Neural cell (in vitro differentiated cells): ENCODE results near the gene CIZ1. TPM values are rescaled to one million over a fixed set of nuclear protein-coding genes. Genes with fewer than 3 reads are reported as not detected.

Experiments
- H2AFZ ChIP-seq: fragments of 200-600, 300-800 bp; sonication (generic), shearing (Covaris generic); 2 replicates; pipeline ENCODE4 v1.6.0; 2014; ENCODE audit warnings: low read depth, mild to moderate bottlenecking, antibody characterized with exemption, low read length, moderate library complexity
- H3F3A ChIP-seq: fragments of 200-600 bp; shearing (Covaris generic); 2 replicates; pipeline ENCODE4 v1.6.1; 2016; ENCODE audit warnings: mild to moderate bottlenecking, moderate library complexity, mixed read lengths, antibody characterized with exemption, low read length; ENCODE audit not compliant: insufficient read depth, poor library complexity, severe bottlenecking
- H3K27ac ChIP-seq: fragments of 200-600, 300-800 bp; sonication (generic), shearing (Covaris generic); 2 replicates; pipeline ENCODE4 v1.5.1; 2014; ENCODE audit warnings: mild to moderate bottlenecking, low read length, moderate library complexity
- H3K27me3 ChIP-seq: fragments of 300-800, 200-600 bp; sonication (generic), shearing (Covaris generic); 2 replicates; pipeline ENCODE4 v1.6.0; 2014; ENCODE audit warnings: mild to moderate bottlenecking, low read depth, low read length, moderate library complexity; ENCODE audit not compliant: insufficient read depth
- H3K36me3 ChIP-seq: fragments of 300-800, 200-600 bp; sonication (generic), shearing (Covaris generic); 2 replicates; pipeline ENCODE4 v1.5.1; 2014; ENCODE audit warnings: mild to moderate bottlenecking, antibody characterized with exemption, low read length, moderate library complexity; ENCODE audit not compliant: insufficient read depth
- H3K4me2 ChIP-seq: fragments of 300-800, 200-600 bp; sonication (generic), shearing (Covaris generic); 2 replicates; pipeline ENCODE4 v1.6.0; 2014; ENCODE audit warnings: mild to moderate bottlenecking, low read length
- H3K4me3 ChIP-seq: fragments of 300-800, 200-600 bp; sonication (generic), shearing (Covaris generic); 2 replicates; pipeline ENCODE4 v1.5.1; 2014; ENCODE audit warnings: mild to moderate bottlenecking, low read length, moderate library complexity
- H3K79me2 ChIP-seq: fragments of 200-600 bp; shearing (Covaris generic); replicated peaks from 2 replicates; pipeline ENCODE4 v1.6.0; 2014; ENCODE audit warnings: mild to moderate bottlenecking, low read length, moderate library complexity; ENCODE audit not compliant: insufficient read depth
- H3K9ac ChIP-seq: fragments of 300-800, 200-600 bp; sonication (generic), shearing (Covaris generic); 2 replicates; pipeline ENCODE4 v1.6.1; 2016; ENCODE audit warnings: mild to moderate bottlenecking, low read length, mixed read lengths
- H3K9me2 ChIP-seq: fragments of 200-600 bp; shearing (Covaris generic); 2 replicates; pipeline ENCODE4 v1.6.1; 2016; ENCODE audit warnings: mild to moderate bottlenecking, low read length, mixed read lengths; ENCODE audit not compliant: insufficient read depth
- H3K9me3 ChIP-seq: fragments of 200-600, 300-800 bp; sonication (generic), shearing (Covaris generic); 2 replicates; pipeline ENCODE4 v1.6.1; 2016; ENCODE audit warnings: mild to moderate bottlenecking, mixed run types, low read length, moderate library complexity, mixed read lengths
- H4K20me1 ChIP-seq: fragments of 200-600 bp; shearing (Covaris generic); 2 replicates; pipeline ENCODE4 v1.6.1; 2016; ENCODE audit warnings: mild to moderate bottlenecking, mixed run types; ENCODE audit not compliant: insufficient read depth
- EP300 ChIP-seq: fragments of 450-650 bp; conservative IDR thresholded peaks from 2 replicates; pipeline ENCODE4 v1.6.1; 2014; ENCODE audit warnings: antibody characterized with exemption, mild to moderate bottlenecking, moderate library complexity; ENCODE audit not compliant: poor library complexity, severe bottlenecking
- EZH2 ChIP-seq: fragments of 200-600, 300-800 bp; shearing (Covaris generic), sonication (generic); IDR thresholded peaks from 2 replicates; pipeline ENCODE4 v1.6.1; 2014; ENCODE audit warnings: antibody characterized with exemption, low read length, borderline replicate concordance, mild to moderate bottlenecking; ENCODE audit not compliant: insufficient read depth, poor library complexity, severe bottlenecking
- MXI1 ChIP-seq: fragments of 450-650 bp; conservative IDR thresholded peaks from 2 replicates; pipeline ENCODE4 v1.6.1; 2014; ENCODE audit warnings: antibody characterized with exemption, mild to moderate bottlenecking; ENCODE audit not compliant: poor library complexity, severe bottlenecking
- POLR2AphosphoS5 ChIP-seq: IDR thresholded peaks from 2 replicates; pipeline ENCODE4 v1.6.1; 2012
- RAD21 ChIP-seq: fragments of 450-650 bp; conservative IDR thresholded peaks from 2 replicates; pipeline ENCODE4 v1.6.1; 2014; ENCODE audit warnings: antibody characterized with exemption, mild to moderate bottlenecking, moderate library complexity
- REST ChIP-seq: IDR thresholded peaks from 2 replicates; pipeline ENCODE4 v1.6.1; 2012; ENCODE audit warnings: borderline replicate concordance
- SMC3 ChIP-seq: fragments of 450-650 bp; conservative IDR thresholded peaks from 2 replicates; pipeline ENCODE4 v1.6.1; 2014; ENCODE audit warnings: antibody characterized with exemption, mild to moderate bottlenecking, moderate library complexity; ENCODE audit not compliant: poor library complexity
- TAF1 ChIP-seq: IDR thresholded peaks from 2 replicates; pipeline ENCODE4 v1.6.1; 2012; ENCODE audit warnings: low read depth
- polyA plus RNA-seq: library from polyadenylated mRNA; depleted of rRNA; stranded (reverse); fragments of >200 nt; gene quantifications from 2 replicates; pipeline ENCODE4 v1.2.3, GENCODE V29; 2014
- TF ChIP-seq, protein P1 (sequence below): fragments of 450-650 bp; IDR thresholded peaks from 2 replicates; pipeline ENCODE4 v1.5.1; 2014; ENCODE audit warnings: antibody characterized with exemption, mild to moderate bottlenecking, moderate library complexity; ENCODE audit not compliant: poor library complexity, severe bottlenecking

CIZ1 gene
- polyA plus RNA-seq, 1 donor from 2014 or later = 25.6 TPM

GRCh38 chr9:128118472-128118857, 72.9 kb downstream of the CIZ1 start:
- no peaks in the 10 kb centered on the region for H3K27me3 ChIP-seq
- no peak overlapping the region for H3K27ac ChIP-seq
- H3K36me3 ChIP-seq = no peaks in the 10 kb centered on the region

GRCh38 chr9:128117613-128118471, 73.5 kb downstream of the CIZ1 start:
- Histone ChIP-seq H4K20me1 (no peaks in the 10 kb centered on the region), H3K27me3 (no peaks in the 10 kb centered on the region), H2AFZ (no peak overlapping the region), H3K9ac (peak overlapping the region; percentile 6), H3K4me2 (no peak overlapping the region), H3K79me2 (no peaks in the 10 kb centered on the region), H3K9me3 (no peaks in the 10 kb centered on the region), H3F3A (no peaks in the 10 kb centered on the region), H3K9me2 (no peaks in the 10 kb centered on the region), H3K27ac (no peak overlapping the region), H3K36me3 (no peaks in the 10 kb centered on the region), H3K4me3 (no peak overlapping the region)
- TF ChIP-seq, protein P1, sequence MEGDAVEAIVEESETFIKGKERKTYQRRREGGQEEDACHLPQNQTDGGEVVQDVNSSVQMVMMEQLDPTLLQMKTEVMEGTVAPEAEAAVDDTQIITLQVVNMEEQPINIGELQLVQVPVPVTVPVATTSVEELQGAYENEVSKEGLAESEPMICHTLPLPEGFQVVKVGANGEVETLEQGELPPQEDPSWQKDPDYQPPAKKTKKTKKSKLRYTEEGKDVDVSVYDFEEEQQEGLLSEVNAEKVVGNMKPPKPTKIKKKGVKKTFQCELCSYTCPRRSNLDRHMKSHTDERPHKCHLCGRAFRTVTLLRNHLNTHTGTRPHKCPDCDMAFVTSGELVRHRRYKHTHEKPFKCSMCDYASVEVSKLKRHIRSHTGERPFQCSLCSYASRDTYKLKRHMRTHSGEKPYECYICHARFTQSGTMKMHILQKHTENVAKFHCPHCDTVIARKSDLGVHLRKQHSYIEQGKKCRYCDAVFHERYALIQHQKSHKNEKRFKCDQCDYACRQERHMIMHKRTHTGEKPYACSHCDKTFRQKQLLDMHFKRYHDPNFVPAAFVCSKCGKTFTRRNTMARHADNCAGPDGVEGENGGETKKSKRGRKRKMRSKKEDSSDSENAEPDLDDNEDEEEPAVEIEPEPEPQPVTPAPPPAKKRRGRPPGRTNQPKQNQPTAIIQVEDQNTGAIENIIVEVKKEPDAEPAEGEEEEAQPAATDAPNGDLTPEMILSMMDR = peak; percentile 100
- no peak for TF ChIP-seq EP300
- no peak for TF ChIP-seq REST
- TF ChIP-seq SMC3 = peak; percentile 97
- no peak for TF ChIP-seq MXI1
- TF ChIP-seq RAD21 = peak; percentile 97

More at GRCh38 chr9:128118472-128118857, 72.9 kb downstream of the CIZ1 start:
- H2AFZ ChIP-seq = no peak overlapping the region
- TF ChIP-seq TAF1 = no peak
- TF ChIP-seq EP300 = no peak
- TF ChIP-seq MXI1 = no peak
- TF ChIP-seq EZH2 = no peak
- TF ChIP-seq POLR2AphosphoS5 = no peak
- no peak for TF ChIP-seq SMC3
- no peak for TF ChIP-seq RAD21
- TF ChIP-seq REST = no peak
- TF ChIP-seq, protein P1 = no peak
- no peaks in the 10 kb centered on the region for H3K9me2 ChIP-seq
- H3K9me3 ChIP-seq = no peaks in the 10 kb centered on the region
- no peaks in the 10 kb centered on the region for H3F3A ChIP-seq
- peak overlapping the region; percentile 6 for H3K9ac ChIP-seq
- no peaks in the 10 kb centered on the region for H3K79me2 ChIP-seq
- H3K4me2 ChIP-seq = no peak overlapping the region
- no peak overlapping the region for H3K4me3 ChIP-seq
- H4K20me1 ChIP-seq = no peaks in the 10 kb centered on the region
